ENCODE data around the gene PPM1J.

DNA sequence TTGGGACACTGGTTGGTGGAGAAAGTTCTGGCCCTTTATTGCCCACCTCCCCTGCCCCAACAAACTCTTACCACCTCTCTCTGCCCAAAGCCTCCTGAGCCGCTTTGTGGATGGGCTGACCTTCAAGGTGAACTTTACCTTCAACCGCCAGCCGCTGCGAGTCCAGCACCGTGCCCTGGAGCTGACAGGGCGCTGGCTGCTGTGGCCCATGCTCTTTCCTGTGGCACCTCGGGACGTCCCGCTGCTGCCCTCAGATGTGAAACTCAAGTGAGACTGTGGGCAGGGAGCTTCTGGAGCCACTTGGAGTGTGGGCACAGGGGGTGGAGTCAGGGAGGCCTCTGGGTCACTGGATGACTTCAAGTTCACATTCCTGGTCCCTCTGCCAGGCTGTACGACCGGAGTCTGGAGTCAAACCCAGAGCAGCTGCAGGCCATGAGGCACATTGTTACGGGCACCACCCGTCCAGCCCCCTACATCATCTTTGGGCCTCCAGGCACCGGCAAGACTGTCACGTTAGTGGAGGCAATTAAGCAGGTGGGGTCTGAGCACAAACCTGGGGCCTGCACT, 20.7 kb downstream of the PPM1J start:
- TF ChIP-seq, protein P1, sequence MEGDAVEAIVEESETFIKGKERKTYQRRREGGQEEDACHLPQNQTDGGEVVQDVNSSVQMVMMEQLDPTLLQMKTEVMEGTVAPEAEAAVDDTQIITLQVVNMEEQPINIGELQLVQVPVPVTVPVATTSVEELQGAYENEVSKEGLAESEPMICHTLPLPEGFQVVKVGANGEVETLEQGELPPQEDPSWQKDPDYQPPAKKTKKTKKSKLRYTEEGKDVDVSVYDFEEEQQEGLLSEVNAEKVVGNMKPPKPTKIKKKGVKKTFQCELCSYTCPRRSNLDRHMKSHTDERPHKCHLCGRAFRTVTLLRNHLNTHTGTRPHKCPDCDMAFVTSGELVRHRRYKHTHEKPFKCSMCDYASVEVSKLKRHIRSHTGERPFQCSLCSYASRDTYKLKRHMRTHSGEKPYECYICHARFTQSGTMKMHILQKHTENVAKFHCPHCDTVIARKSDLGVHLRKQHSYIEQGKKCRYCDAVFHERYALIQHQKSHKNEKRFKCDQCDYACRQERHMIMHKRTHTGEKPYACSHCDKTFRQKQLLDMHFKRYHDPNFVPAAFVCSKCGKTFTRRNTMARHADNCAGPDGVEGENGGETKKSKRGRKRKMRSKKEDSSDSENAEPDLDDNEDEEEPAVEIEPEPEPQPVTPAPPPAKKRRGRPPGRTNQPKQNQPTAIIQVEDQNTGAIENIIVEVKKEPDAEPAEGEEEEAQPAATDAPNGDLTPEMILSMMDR (conservative IDR thresholded peaks at IDR 0.05; ENCODE audit: low read depth, low read length), result no peak
- no peak for TF ChIP-seq EZH2phosphoT487 (IDR thresholded peaks at IDR 0.05; ENCODE audit: borderline replicate concordance, low read length)
